HepG2 (cell line): Measurements from ENCODE around the gene MIB2. TPM values are rescaled to one million over a fixed set of nuclear protein-coding genes. Genes with fewer than 3 reads are reported as not detected.

ENCODE experiments used
- ATAC-seq: fragments of 200-7000 bp; cut with Tn5 transposase; 3 replicates; pipeline ENCODE4 v1.9.1; 2020; ENCODE audit warnings: mild to moderate bottlenecking, moderate library complexity
- BruUV-seq: library from RNA; stranded (reverse); fragments of 400-500 nt; replicated peaks from 2 replicates; lab custom pipeline; 2021; lab: Mats Ljungman, UMichigan
- CTCF ChIA-PET: fragments of 300-600 bp; formaldehyde crosslinking; extraction: SDS; loops from one replicate; lab custom pipeline; 2021; ENCODE audit warnings: low total read pairs, inconsistent platforms, low intra/inter-chr PET ratio; lab: Yijun Ruan, JAX
- POLR2A ChIA-PET: fragments of 350-600 bp; sonication (Branson Sonifier 250); formaldehyde crosslinking; loops from one replicate; lab custom pipeline; 2020; ENCODE audit warnings: antibody characterized with exemption, inconsistent platforms; lab: Yijun Ruan, JAX
- DNase-seq: peaks from one replicate; pipeline ENCODE4 v3.0.0-alpha.2; 2015; ENCODE audit warnings: low spot score
- FAIRE-seq: peaks from 3 replicates; lab custom pipeline; 2011; peaks lifted over from hg19 to GRCh38; lab: Jason Lieb, UNC
- H2AFZ ChIP-seq: one replicate; pipeline ENCODE4 v1.6.1; 2011; ENCODE audit warnings: low read length, inconsistent platforms
- H3K27ac ChIP-seq: fragments of 300-600 bp; 3 replicates; pipeline ENCODE4 v1.8.0; 2011; ENCODE audit warnings: mixed run types, mild to moderate bottlenecking, mixed read lengths, low read length, inconsistent platforms; ENCODE audit not compliant: insufficient read depth; ENCODE audit errors: extremely low read length
- H3K27me3 ChIP-seq, 2 experiments: fragments of 200-600 bp in 1 of 2; 2 replicates in 1 of 2; 3 replicates in 1 of 2; pipeline versions ENCODE4 v1.6.0 to v1.8.0; 2011; ENCODE audit warnings: low read length in 2 of 2, mild to moderate bottlenecking in 2 of 2, moderate library complexity in 2 of 2, inconsistent platforms in 1 of 2; ENCODE audit not compliant: insufficient read depth in 2 of 2, control insufficient read depth in 1 of 2
- H3K36me3 ChIP-seq, 2 experiments: fragments of 200-600 bp in 1 of 2; replicated peaks in 1 of 2; 2 replicates in 1 of 2; 3 replicates in 1 of 2; pipeline versions ENCODE4 v1.5.1 to v1.8.0; 2011; ENCODE audit warnings: low read length in 2 of 2, inconsistent platforms in 1 of 2; ENCODE audit not compliant: insufficient read depth in 2 of 2, control insufficient read depth in 1 of 2
- H3K4me1 ChIP-seq: 2 replicates; pipeline ENCODE4 v1.5.1; 2012; ENCODE audit warnings: low read length, inconsistent platforms; ENCODE audit not compliant: insufficient read depth
- H3K4me2 ChIP-seq: 2 replicates; pipeline ENCODE4 v1.6.0; 2011; ENCODE audit warnings: low read depth, low read length, inconsistent platforms
- H3K4me3 ChIP-seq, 3 experiments: fragments of 200-600 bp in 1 of 3; sonication (generic), shearing (Covaris generic) in 1 of 3; replicated peaks in 1 of 3; 2 replicates each; pipeline ENCODE4 v1.5.1; 2011 to 2016; ENCODE audit warnings: low read length in 3 of 3, inconsistent platforms in 2 of 3, low read depth in 2 of 3, mild to moderate bottlenecking in 2 of 3, control low read depth in 1 of 3, mixed read lengths in 1 of 3; ENCODE audit not compliant: insufficient read depth in 1 of 3
- H3K79me2 ChIP-seq: one replicate; pipeline ENCODE4 v1.6.1; 2011; ENCODE audit warnings: low read length, inconsistent platforms; ENCODE audit not compliant: insufficient read depth
- H3K9ac ChIP-seq: 2 replicates; pipeline ENCODE4 v1.6.0; 2011; ENCODE audit warnings: mild to moderate bottlenecking, low read depth, low read length, inconsistent platforms; ENCODE audit not compliant: insufficient read depth
- H3K9me3 ChIP-seq: 2 replicates; pipeline ENCODE4 v1.5.1; 2012; ENCODE audit warnings: mild to moderate bottlenecking, low read length
- H4K20me1 ChIP-seq: 2 replicates; pipeline ENCODE4 v1.6.0; 2011; ENCODE audit warnings: inconsistent platforms, mild to moderate bottlenecking, low read length, moderate library complexity; ENCODE audit not compliant: insufficient read depth
- ARID5B ChIP-seq: IDR thresholded peaks from 2 replicates; pipeline ENCODE4 v1.4.0; 2020; ENCODE audit warnings: mild to moderate bottlenecking, missing genetic modification reagents
- JDP2 ChIP-seq: sonication (generic); formaldehyde crosslinking; IDR thresholded peaks from 2 replicates; pipeline ENCODE4 v1.8.1; 2022; ENCODE audit warnings: missing genetic modification reagents, borderline replicate concordance
- RFX1 ChIP-seq: fragments of 450-650 bp; IDR thresholded peaks from 2 replicates; pipeline ENCODE4 v1.6.1; 2017
- SMYD3 ChIP-seq: sonication (generic); formaldehyde crosslinking; IDR thresholded peaks from 2 replicates; pipeline ENCODE4 v1.8.1; 2023; ENCODE audit warnings: mild to moderate bottlenecking, missing genetic modification reagents
- SRSF9 ChIP-seq: fragments of 200-400 bp; formaldehyde crosslinking; IDR thresholded peaks from 2 replicates; pipeline ENCODE4 v1.6.1; 2018; ENCODE audit warnings: borderline replicate concordance, mild to moderate bottlenecking, low read depth, low read length; ENCODE audit not compliant: insufficient read depth, poor library complexity, severe bottlenecking
- U2AF1 ChIP-seq: fragments of 200-400 bp; formaldehyde crosslinking; optimal IDR thresholded peaks from 2 replicates; pipeline ENCODE3; 2017; ENCODE audit warnings: mild to moderate bottlenecking, low read depth, low read length
- ZNF34 ChIP-seq: sonication (generic); formaldehyde crosslinking; IDR thresholded peaks from 2 replicates; pipeline ENCODE4 v1.4.0; 2020; ENCODE audit warnings: mild to moderate bottlenecking, missing genetic modification reagents, borderline replicate concordance
- ZNF431 ChIP-seq: sonication (generic); formaldehyde crosslinking; IDR thresholded peaks from 2 replicates; pipeline ENCODE4 v1.9.0; 2022; ENCODE audit warnings: missing genetic modification reagents, low read depth, mild to moderate bottlenecking, borderline replicate concordance
- WGBS: methylation state at CpG from one replicate; pipeline ENCODE4 v1.1.6; 2017; ENCODE audit warnings: low lambda C conversion rate; 5-methylcytosine and 5-hydroxymethylcytosine counted together
- in situ Hi-C: cut with HindIII; loops from 2 replicates; pipeline ENCODE4 v1.10.0; 2017; ENCODE audit warnings: low pct_unique_long_range_greater_than_20kb; ENCODE audit not compliant: extremely low pct_ligation_motif_present
- intact Hi-C: fragments of 100-400 bp; cut with micrococcal nuclease; formaldehyde crosslinking; loops from one replicate; pipeline ENCODE4 v1.10.0; 2022; ENCODE audit not compliant: unreplicated experiment
- polyA plus RNA-seq, 8 experiments: library from polyadenylated mRNA; depleted of rRNA in 3 of 8; stranded (reverse) in 7 of 8; unstranded in 1 of 8; fragments of >200 nt; fragmentation: Illumina TruSeq in 4 of 8; extraction: Trizol in 4 of 8; gene quantifications; 2 replicates each; pipeline versions ENCODE4 v1.2.1 to v1.2.3, GENCODE V29; 2011 to 2016; ENCODE audit warnings: low read depth in 4 of 8, missing spikeins in 1 of 8, mixed read lengths in 1 of 8; ENCODE audit not compliant: insufficient read depth in 1 of 8
- total RNA-seq, 5 experiments: library from RNA; depleted of rRNA; stranded (reverse); fragments of >200 nt; fragmentation: Illumina TruSeq; extraction: Trizol; gene quantifications; 2 replicates each; pipeline ENCODE4 v1.2.3, GENCODE V29; 2016; ENCODE audit warnings: low read depth in 1 of 5

Gene MIB2
- total and polyA plus RNA-seq, 2 of the 13 experiments (the other 11 are each of a cell fraction or from before 2014, with no cell fraction given) = 19.9 to 30.4 TPM

- no TSS peak for BruUV-seq
- Histone ChIP-seq H3K27ac (no peak overlapping the region), H2AFZ (no peak overlapping the region), H3K4me2 (no peak overlapping the region), H3K9ac (no peak overlapping the region), H3K4me3 (no peak overlapping the region), H3K27me3 (no peaks in the 10 kb centered on the region), H3K79me2 (no peaks in the 10 kb centered on the region), H3K36me3 (peaks cover 0 to 2% of the 10 kb centered on the region in 2 experiments; a peak in 1 of 5 replicates), H3K9me3 (no peaks in the 10 kb centered on the region), H3K4me1 (no peaks in the 10 kb centered on the region), H4K20me1 (no peaks in the 10 kb centered on the region)
- 96% methylated on average over 36 of the region's 53 CpGs for WGBS
- in situ Hi-C loops (no loop called here), intact Hi-C loops (no loop called here)
- no peak for ATAC-seq
- no peak for DNase-seq
- TF ChIP-seq ARID5B (CRISPR knock-in tag) (no peak), SMYD3 (CRISPR knock-in tag) (no peak), JDP2 (CRISPR knock-in tag) (no peak), ZNF431 (CRISPR knock-in tag) (no peak), ZNF34 (no peak), RFX1 (no peak), SRSF9 (no peak), U2AF1 (no peak)
- FAIRE-seq = no peak
- POLR2A ChIA-PET = no interaction called here
- CTCF ChIA-PET = no interaction called here
These were observed 13.6 kb downstream of the MIB2 start for GRCh38 chr1:1628754-1629429.
